H1 (cell line): ENCODE measurements around the gene PRKAR1B. TPM values are rescaled to one million over a fixed set of nuclear protein-coding genes. Genes with fewer than 3 reads are reported as not detected.

Experiments
- CTCF ChIA-PET: fragments of 300-600 bp; sonication (Branson Sonifier 250); formaldehyde crosslinking; loops from one replicate; lab custom pipeline; 2021; ENCODE audit not compliant: partially characterized antibody; lab: Charles Lee
- POLR2A ChIA-PET: fragments of 300-600 bp; sonication (Branson Sonifier 250); formaldehyde crosslinking; loops from one replicate; lab custom pipeline; 2021; ENCODE audit warnings: inconsistent platforms; ENCODE audit not compliant: partially characterized antibody; lab: Charles Lee
- DNase-seq, 2 experiments: peaks; one replicate each; pipeline versions ENCODE4 v3.0.0 to v3.0.0-alpha.2; 2010 to 2022; ENCODE audit warnings: low spot score in 2 of 2, low read depth in 1 of 2, mixed read lengths in 1 of 2
- FAIRE-seq: peaks from 2 replicates; lab custom pipeline; 2011; peaks lifted over from hg19 to GRCh38; lab: Jason Lieb, UNC
- H2AFZ ChIP-seq: 2 replicates; pipeline ENCODE4 v1.8.1; 2012; ENCODE audit warnings: low read length, inconsistent platforms
- H2AK5ac ChIP-seq: 2 replicates; pipeline ENCODE4 v1.6.1; 2013; ENCODE audit warnings: low read depth, low read length
- H2BK120ac ChIP-seq: replicated peaks from 2 replicates; pipeline ENCODE3; 2013; ENCODE audit warnings: low read depth, low read length, inconsistent platforms
- H2BK12ac ChIP-seq: 2 replicates; pipeline ENCODE4 v1.6.1; 2013; ENCODE audit warnings: low read depth, low read length
- H2BK15ac ChIP-seq: 2 replicates; pipeline ENCODE4 v1.6.1; 2013; ENCODE audit warnings: low read length
- H2BK20ac ChIP-seq: 2 replicates; pipeline ENCODE4 v1.6.1; 2013; ENCODE audit warnings: low read length
- H2BK5ac ChIP-seq: 2 replicates; pipeline ENCODE4 v1.6.1; 2013; ENCODE audit warnings: low read depth, low read length
- H3K14ac ChIP-seq: 2 replicates; pipeline ENCODE4 v1.6.1; 2013; ENCODE audit warnings: inconsistent platforms; ENCODE audit not compliant: insufficient read length
- H3K18ac ChIP-seq: 2 replicates; pipeline ENCODE4 v1.6.1; 2013; ENCODE audit warnings: low read length; ENCODE audit errors: extremely low read depth
- H3K23ac ChIP-seq: 2 replicates; pipeline ENCODE4 v1.6.1; 2013; ENCODE audit warnings: inconsistent platforms; ENCODE audit not compliant: insufficient read length
- H3K23me2 ChIP-seq: 2 replicates; pipeline ENCODE4 v1.6.1; 2013; ENCODE audit warnings: low read depth, low read length
- H3K27ac ChIP-seq: 2 replicates; pipeline ENCODE4 v1.6.1; 2011; ENCODE audit warnings: low read depth, low read length, inconsistent platforms
- H3K27me3 ChIP-seq, 4 experiments: replicated peaks in 1 of 4; 1 replicate in 1 of 4; 2 replicates in 3 of 4; pipeline versions ENCODE4 v1.6.1 to v1.8.1; 2011 to 2013; ENCODE audit warnings: low read length in 3 of 4, mild to moderate bottlenecking in 3 of 4, inconsistent platforms in 2 of 4, mixed read lengths in 2 of 4, moderate library complexity in 1 of 4; ENCODE audit not compliant: control insufficient read depth in 3 of 4, insufficient read depth in 3 of 4; ENCODE audit errors: extremely low read depth in 1 of 4
- H3K36me3 ChIP-seq, 4 experiments: 2 replicates each; pipeline versions ENCODE4 v1.6.1 to v1.8.1; 2011 to 2013; ENCODE audit warnings: mild to moderate bottlenecking in 4 of 4, low read length in 3 of 4, moderate library complexity in 2 of 4, control low read depth in 1 of 4, inconsistent platforms in 1 of 4; ENCODE audit not compliant: insufficient read depth in 4 of 4, control insufficient read depth in 2 of 4
- H3K4ac ChIP-seq: replicated peaks from 2 replicates; pipeline ENCODE3; 2013; ENCODE audit warnings: low read length, low read depth, mixed read lengths, inconsistent platforms; ENCODE audit not compliant: insufficient read length
- H3K4me1 ChIP-seq, 4 experiments: replicated peaks in 1 of 4; 1 replicate in 1 of 4; 2 replicates in 3 of 4; pipeline versions ENCODE4 v1.6.1 to v1.8.1; 2011 to 2013; ENCODE audit warnings: low read length in 3 of 4, inconsistent platforms in 2 of 4, mixed read lengths in 1 of 4; ENCODE audit not compliant: insufficient read depth in 4 of 4, control insufficient read depth in 3 of 4
- H3K4me2 ChIP-seq, 2 experiments: 2 replicates each; pipeline versions ENCODE4 v1.6.1 to v1.8.1; 2011 to 2013; ENCODE audit warnings: low read depth in 2 of 2, low read length in 2 of 2, control low read depth in 1 of 2, inconsistent platforms in 1 of 2, mild to moderate bottlenecking in 1 of 2; ENCODE audit not compliant: insufficient read depth in 1 of 2
- H3K4me3 ChIP-seq, 4 experiments: fragments of 200-600, 300-600 bp in 1 of 4; sonication (generic), shearing (Covaris generic), sonication (Bioruptor Twin) in 1 of 4; 2 replicates each; pipeline versions ENCODE4 v1.5.1 to v1.8.1; 2011 to 2016; ENCODE audit warnings: low read length in 4 of 4, low read depth in 3 of 4, control low read depth in 2 of 4, inconsistent platforms in 2 of 4, mild to moderate bottlenecking in 2 of 4, mixed read lengths in 1 of 4, moderate library complexity in 1 of 4; ENCODE audit not compliant: insufficient read depth in 2 of 4; ENCODE audit errors: extremely low read depth in 1 of 4
- H3K56ac ChIP-seq: replicated peaks from 2 replicates; pipeline ENCODE3; 2013; ENCODE audit warnings: low read depth, mild to moderate bottlenecking, mixed read lengths, low read length, inconsistent platforms; ENCODE audit not compliant: insufficient read length
- H3K79me1 ChIP-seq: 2 replicates; pipeline ENCODE4 v1.6.1; 2013; ENCODE audit warnings: low read depth, low read length, control low read depth
- H3K79me2 ChIP-seq, 2 experiments: 2 replicates each; pipeline versions ENCODE4 v1.6.1 to v1.8.1; 2012 to 2013; ENCODE audit warnings: low read length in 2 of 2, mild to moderate bottlenecking in 2 of 2, inconsistent platforms in 1 of 2; ENCODE audit not compliant: insufficient read depth in 2 of 2, control insufficient read depth in 1 of 2
- H3K9ac ChIP-seq, 4 experiments: replicated peaks in 1 of 4; 1 replicate in 1 of 4; 2 replicates in 3 of 4; pipeline versions ENCODE4 v1.6.1 to v1.8.1; 2011 to 2013; ENCODE audit warnings: low read depth in 3 of 4, low read length in 3 of 4, control low read depth in 2 of 4, mild to moderate bottlenecking in 2 of 4, moderate library complexity in 2 of 4, inconsistent platforms in 1 of 4; ENCODE audit errors: extremely low read depth in 1 of 4
- H3K9me3 ChIP-seq, 2 experiments: 2 replicates each; pipeline versions ENCODE4 v1.6.1 to v1.8.1; 2012 to 2013; ENCODE audit warnings: mild to moderate bottlenecking in 2 of 2, moderate library complexity in 2 of 2, control low read depth in 1 of 2, inconsistent platforms in 1 of 2, low read depth in 1 of 2, low read length in 1 of 2, mixed read lengths in 1 of 2; ENCODE audit not compliant: insufficient read depth in 2 of 2
- H4K20me1 ChIP-seq, 2 experiments: replicated peaks in 1 of 2; 2 replicates each; pipeline versions ENCODE3 to v1.8.1; 2011 to 2013; ENCODE audit warnings: inconsistent platforms in 2 of 2, low read length in 2 of 2, mild to moderate bottlenecking in 1 of 2; ENCODE audit not compliant: insufficient read depth in 2 of 2, control insufficient read depth in 1 of 2
- H4K5ac ChIP-seq: 2 replicates; pipeline ENCODE4 v1.6.1; 2013; ENCODE audit warnings: low read length, low read depth, mixed read lengths, inconsistent platforms; ENCODE audit not compliant: insufficient read length
- H4K8ac ChIP-seq: 2 replicates; pipeline ENCODE4 v1.8.0; 2013; ENCODE audit warnings: mild to moderate bottlenecking, moderate library complexity, low read length, inconsistent platforms; ENCODE audit not compliant: insufficient read depth; ENCODE audit errors: extremely low read depth
- H4K91ac ChIP-seq: replicated peaks from 2 replicates; pipeline ENCODE3; 2013; ENCODE audit warnings: low read length, mixed read lengths, inconsistent platforms; ENCODE audit not compliant: insufficient read length
- BCL11A ChIP-seq, 2 experiments: IDR thresholded peaks; one replicate each; pipeline ENCODE4 v1.6.1; 2011; ENCODE audit warnings: low read depth in 2 of 2, low read length in 2 of 2, mild to moderate bottlenecking in 2 of 2
- CTBP2 ChIP-seq: IDR thresholded peaks from 2 replicates; pipeline ENCODE4 v1.7.0; 2011; ENCODE audit warnings: borderline replicate concordance, mild to moderate bottlenecking, moderate library complexity, mixed read lengths, low read length; ENCODE audit not compliant: insufficient read depth, insufficient read length
- EP300 ChIP-seq, 2 experiments: IDR thresholded peaks; 1 replicate in 1 of 2; 2 replicates in 1 of 2; pipeline ENCODE4 v1.6.1; 2011 to 2012; ENCODE audit warnings: low read depth in 2 of 2, low read length in 2 of 2, mild to moderate bottlenecking in 2 of 2, borderline replicate concordance in 1 of 2, inconsistent platforms in 1 of 2, moderate library complexity in 1 of 2
- KDM5A ChIP-seq: fragments of 200-600 bp; IDR thresholded peaks from 2 replicates; pipeline ENCODE4 v1.7.1; 2012; ENCODE audit warnings: mild to moderate bottlenecking, low read length, inconsistent platforms, mixed read lengths
- NRF1 ChIP-seq: IDR thresholded peaks from 2 replicates; pipeline ENCODE4 v1.6.1; 2011; ENCODE audit warnings: mild to moderate bottlenecking, low read depth, low read length, improper control_type of control experiment
- POLR2A ChIP-seq, 2 experiments: IDR thresholded peaks; 1 replicate in 1 of 2; 2 replicates in 1 of 2; pipeline ENCODE4 v1.6.1; 2011; ENCODE audit warnings: low read depth in 2 of 2, low read length in 2 of 2, mild to moderate bottlenecking in 2 of 2; ENCODE audit errors: control extremely low read depth in 1 of 2
- USF2 ChIP-seq: IDR thresholded peaks from 2 replicates; pipeline ENCODE4 v1.6.1; 2011; ENCODE audit warnings: low read length, improper control_type of control experiment
- WGBS, 2 experiments: shearing (Covaris generic) in 1 of 2; methylation state at CpG; one replicate each; pipeline versions ENCODE4 v1.1.6 to v1.1.7; 2013 to 2015; ENCODE audit warnings: low lambda C conversion rate in 2 of 2, mixed read lengths in 2 of 2, inconsistent platforms in 1 of 2, low coverage in 1 of 2, missing lambda C conversion rate in 1 of 2; ENCODE audit not compliant: insufficient replicate concordance in 2 of 2, insufficient coverage in 1 of 2, insufficient read length in 1 of 2; ENCODE audit errors: extremely low coverage in 1 of 2, missing lambda C conversion rate in 1 of 2; 5-methylcytosine and 5-hydroxymethylcytosine counted together
- polyA plus RNA-seq, 7 experiments: library from polyadenylated mRNA; depleted of rRNA in 3 of 7; stranded (reverse) in 5 of 7; unstranded in 2 of 7; fragments of >200 nt in 5 of 7; fragments of 200-250 nt in 2 of 7; gene quantifications; 1 replicate in 5 of 7; 2 replicates in 1 of 7; 4 replicates in 1 of 7; pipeline versions ENCODE4 v1.2.1 to v1.2.3, GENCODE V29; 2011 to 2013; ENCODE audit warnings: missing spikeins in 2 of 7, mixed read lengths in 2 of 7
- total RNA-seq: library from RNA; stranded (reverse); fragmentation: NEBNext Ultra II Directional; extraction: Animal tissue kit (Norgen Biotek cat#: 25700); gene quantifications from 2 replicates; pipeline ENCODE4 v1.2.1, GENCODE V29; 2021

Gene PRKAR1B
- total and polyA plus RNA-seq, 2 of the 8 experiments (the other 6 are each of a cell fraction or from before 2014, with no cell fraction given) = 12.3 to 55.7 TPM

- no peak overlapping the region for H3K4ac ChIP-seq
- CTCF ChIA-PET = interaction anchor here (1.0 to 1.6 kb wide), 4 partner anchors 28 to 368 kb away, joined by 3 to 4 read pairs (median 3); no protein-coding TSS in a partner anchor
- no peak overlapping the region for H3K23ac ChIP-seq
- H4K5ac ChIP-seq = no peak overlapping the region
- no peak overlapping the region for H3K14ac ChIP-seq
- H2BK5ac ChIP-seq = peak overlapping the region; percentile 61; the same call in 1 of the 2 replicates
- peak overlapping the region in 1 of 4 experiments; percentile 37; a peak in 1 of 7 replicates for H3K9ac ChIP-seq
- H3K79me2 ChIP-seq = peaks cover 0 to 20% of the 10 kb centered on the region in 2 experiments; a peak in 2 of 4 replicates
- FAIRE-seq (no peak), DNase-seq (no peak)
- H2BK12ac ChIP-seq = no peak overlapping the region
- H2BK20ac ChIP-seq = no peak overlapping the region
- 87% methylated on average over 23 of the region's 23 CpGs; no CpG with 5 or more reads in 1 of the 2 experiments for whole genome bisulfite sequencing, 2 experiments
- no peaks in the 10 kb centered on the region for H3K23me2 ChIP-seq
- no peak overlapping the region for H3K27ac ChIP-seq
- no peak overlapping the region for H2BK120ac ChIP-seq
- H3K4me2 ChIP-seq = no peak overlapping the region
- POLR2A ChIA-PET = interaction anchor here (0.6 kb wide), 1 partner anchor 386 kb away, joined by 4 read pairs; no protein-coding TSS in a partner anchor
- H3K56ac ChIP-seq = no peak overlapping the region
- no peak overlapping the region for H3K18ac ChIP-seq
- H4K91ac ChIP-seq = no peak overlapping the region
- peaks cover 0 to 9% (median 4%) of the 10 kb centered on the region in 4 experiments; a peak in 3 of 8 replicates for H3K36me3 ChIP-seq
- H3K79me1 ChIP-seq = peaks cover 5% of the 10 kb centered on the region
- no peak overlapping the region for H4K8ac ChIP-seq
- H3K27me3 ChIP-seq = no peaks in the 10 kb centered on the region
- no peak overlapping the region for H2AK5ac ChIP-seq
- H2AFZ ChIP-seq = no peak overlapping the region
- H3K9me3 ChIP-seq = peaks cover 0 to 4% of the 10 kb centered on the region in 2 experiments; a peak in 1 of 4 replicates
- H3K4me3 ChIP-seq = no peak overlapping the region
- H2BK15ac ChIP-seq = no peak overlapping the region
- H4K20me1 ChIP-seq = peaks cover 0 to 5% of the 10 kb centered on the region in 2 experiments
- H3K4me1 ChIP-seq = peaks cover 0 to 5% (median 0%) of the 10 kb centered on the region in 4 experiments; a peak in 2 of 7 replicates
- TF ChIP-seq CTBP2 (no peak), EP300 (IDR thresholded peaks at IDR 0.05; ENCODE audit: borderline replicate concordance in 1 of 2, low read depth in 2 of 2, low read length in 2 of 2) (no peak), NRF1 (no peak), KDM5A (no peak), USF2 (no peak), BCL11A (IDR thresholded peaks at IDR 0.05; ENCODE audit: low read depth in 2 of 2, low read length in 2 of 2) (no peak), POLR2A (IDR thresholded peaks at IDR 0.05; ENCODE audit: control extremely low read depth in 1 of 2, low read depth in 2 of 2, low read length in 2 of 2) (no peak)
Observed at GRCh38 chr7:698515-699475, 28.3 kb downstream of the PRKAR1B start.
